ENCODE results near the gene PGBD5.

PGBD5 gene

DNA sequence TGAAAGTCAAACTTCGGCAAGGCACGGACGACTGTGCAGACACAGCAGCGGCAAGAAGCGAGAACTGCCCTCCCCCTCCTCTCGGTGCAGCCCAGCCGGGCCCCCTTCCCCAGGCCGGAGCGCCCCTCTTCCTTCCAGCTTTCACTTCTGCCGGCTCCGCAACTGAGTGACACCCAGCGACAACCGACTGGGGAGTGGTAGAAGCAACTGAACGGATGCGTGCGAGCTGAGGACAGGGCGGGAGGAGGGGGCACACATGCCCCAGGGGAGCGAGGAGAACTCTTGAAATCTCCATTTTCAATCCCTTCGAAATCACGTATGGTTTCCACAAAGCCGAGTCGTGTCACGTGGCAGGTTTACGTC lies 146.6 kb downstream of the PGBD5 start:
- no peak for DNase-seq (ENCODE audit: low read depth, low spot score)
- no peak overlapping the region for H3K4me3 ChIP-seq (ENCODE audit: low read length)

DNA sequence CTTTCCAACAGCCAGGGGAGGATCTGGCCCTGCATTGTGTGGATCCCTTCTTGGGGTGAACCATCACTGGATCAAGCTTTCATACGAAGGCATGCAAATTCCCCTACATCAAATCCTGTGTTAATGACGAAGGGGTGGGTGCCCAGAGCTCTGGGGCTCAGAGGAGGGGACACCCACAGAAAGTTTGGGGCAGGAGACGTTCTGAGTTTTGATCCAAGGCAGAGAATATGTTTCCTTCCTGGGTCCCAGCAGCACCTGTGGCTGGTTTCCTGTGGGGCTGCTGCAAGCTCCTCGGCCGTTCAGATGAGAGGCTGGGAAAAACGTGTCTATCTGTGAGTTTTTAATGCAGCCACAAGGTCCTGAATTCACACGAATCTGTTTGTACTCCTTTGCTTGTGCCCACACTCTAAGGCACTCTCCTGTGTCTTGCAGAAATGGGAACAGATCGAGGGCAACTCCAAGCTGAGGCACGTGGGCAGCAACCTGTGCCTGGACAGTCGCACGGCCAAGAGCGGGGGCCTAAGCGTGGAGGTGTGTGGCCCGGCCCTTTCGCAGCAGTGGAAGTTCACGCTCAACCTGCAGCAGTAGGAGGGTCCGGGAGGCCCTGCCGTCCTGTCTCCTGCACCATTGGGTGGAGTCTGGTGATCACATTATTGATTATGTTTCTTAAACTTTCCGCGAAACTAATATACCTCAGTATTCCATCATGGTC lies 147.1 kb downstream of the PGBD5 start:
- H3K4me3 ChIP-seq (ENCODE audit: low read length), result peak overlapping the region; percentile 20
- peak; percentile 76 for DNase-seq (ENCODE audit: low read depth, low spot score)

DNA sequence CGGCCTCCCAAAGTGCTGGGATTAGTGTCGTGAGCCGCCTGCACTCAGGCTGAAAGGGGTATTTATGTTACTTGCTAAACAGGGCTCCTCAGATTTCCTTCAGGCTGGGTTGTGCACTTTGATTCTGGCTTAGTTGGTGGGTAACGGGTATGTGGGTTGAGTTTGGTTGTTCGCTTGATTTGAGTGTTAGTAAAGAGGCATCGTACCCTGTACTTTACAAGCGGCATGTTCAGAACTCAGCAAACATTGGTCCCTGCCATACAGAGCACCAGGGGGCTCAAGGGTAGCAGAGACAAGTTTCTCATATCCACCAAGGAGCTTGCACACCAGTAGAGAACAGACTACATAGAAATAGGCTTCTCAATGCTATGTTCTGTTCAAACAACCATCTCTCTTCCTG lies 147.8 kb downstream of the PGBD5 start:
- peak overlapping the region; percentile 20; the same call in 1 of the 2 replicates for H3K4me3 ChIP-seq (ENCODE audit: low read length)

DNA sequence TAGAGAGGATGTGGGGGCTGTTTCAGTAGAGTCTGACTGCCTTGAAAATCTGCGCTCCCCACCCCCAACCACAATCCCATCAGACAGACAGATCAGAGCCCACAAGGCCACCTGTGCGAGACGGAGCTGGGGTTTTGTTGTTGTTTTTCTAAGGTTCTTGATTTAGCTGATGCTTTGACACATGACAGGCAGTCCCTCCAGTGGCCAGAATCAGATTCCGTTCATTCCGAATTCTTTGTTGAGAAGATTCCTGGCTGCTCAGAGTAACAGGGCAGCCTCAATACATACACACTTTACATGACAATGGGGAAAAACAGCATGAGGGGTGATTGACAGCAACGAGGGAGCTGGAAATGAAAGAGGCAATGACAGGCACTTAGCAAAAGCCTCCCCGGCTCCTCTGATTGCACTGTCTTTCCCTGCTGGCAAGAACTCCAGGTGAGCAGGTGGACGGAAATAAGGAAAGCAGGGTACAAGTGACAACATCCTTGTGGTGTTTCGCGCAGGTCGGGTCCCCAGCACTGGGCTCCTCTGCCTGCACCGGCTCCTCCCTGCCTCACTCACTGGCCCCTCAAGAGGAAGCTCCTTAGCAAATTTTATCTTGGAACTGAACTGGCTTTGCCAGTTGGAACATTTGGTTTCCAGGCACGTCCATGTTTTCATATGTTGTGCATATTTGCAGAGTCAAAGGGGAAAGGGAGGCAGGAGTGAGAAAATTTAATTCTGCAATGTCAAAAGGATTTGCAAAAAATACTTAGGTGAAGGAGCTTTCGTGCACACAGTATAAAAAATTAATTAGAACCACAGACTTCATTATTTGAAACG lies 148.7 kb downstream of the PGBD5 start:
- peak; percentile 96 for DNase-seq (ENCODE audit: low read depth, low spot score)
- H3K4me3 ChIP-seq (ENCODE audit: low read length), result peak overlapping the region; percentile 21; the same call in 1 of the 2 replicates

More for the DNA sequence above, 147.8 kb downstream of the PGBD5 start:
- peak; percentile 76 for DNase-seq (ENCODE audit: low read depth, low spot score)

DNA sequence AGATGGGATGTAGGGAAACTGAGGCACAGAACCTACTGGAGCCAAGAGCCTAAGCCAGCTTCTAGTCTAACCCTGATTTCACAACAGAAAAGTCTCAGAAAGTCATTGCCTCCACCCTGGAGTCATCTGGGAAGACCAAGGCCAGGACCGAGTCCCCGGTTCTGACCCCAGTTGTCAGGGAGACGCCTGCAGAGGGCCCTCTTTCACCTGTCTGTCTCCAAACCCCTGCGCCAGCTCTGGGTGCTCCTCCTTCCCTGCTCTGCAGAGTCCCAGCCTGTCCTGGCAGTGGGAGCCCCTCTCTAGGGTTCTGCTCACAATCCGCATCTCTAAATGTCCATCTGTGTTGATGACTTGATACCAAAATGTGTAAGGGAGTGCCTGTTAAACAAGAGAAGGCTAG lies 149.7 kb downstream of the PGBD5 start:
- H3K4me3 ChIP-seq (ENCODE audit: low read length), result no peak overlapping the region

DNA sequence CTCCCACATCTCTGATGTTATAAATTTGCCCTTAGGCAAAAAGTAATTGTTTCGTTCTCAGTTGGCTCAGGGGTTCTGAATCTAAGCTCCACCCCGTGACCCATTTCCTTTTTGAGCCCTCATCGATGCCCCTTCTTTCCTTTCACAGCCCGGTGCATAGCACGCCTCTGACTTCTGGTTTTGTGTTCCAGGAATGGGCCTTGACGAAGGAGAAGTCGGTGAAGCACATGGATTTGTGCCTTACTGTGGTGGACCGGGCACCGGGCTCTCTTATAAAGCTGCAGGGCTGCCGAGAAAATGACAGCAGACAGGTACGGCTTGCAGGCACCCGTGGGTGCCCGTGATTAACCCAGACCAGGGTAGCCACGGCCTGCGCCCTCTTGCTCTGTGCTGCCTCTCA lies 151.9 kb downstream of the PGBD5 start:
- H3K4me3 ChIP-seq (ENCODE audit: low read length), result no peak overlapping the region
- DNase-seq (ENCODE audit: low read depth, low spot score), result no peak

More for the DNA sequence above, 149.7 kb downstream of the PGBD5 start:
- DNase-seq (ENCODE audit: low read depth, low spot score), result no peak

DNA sequence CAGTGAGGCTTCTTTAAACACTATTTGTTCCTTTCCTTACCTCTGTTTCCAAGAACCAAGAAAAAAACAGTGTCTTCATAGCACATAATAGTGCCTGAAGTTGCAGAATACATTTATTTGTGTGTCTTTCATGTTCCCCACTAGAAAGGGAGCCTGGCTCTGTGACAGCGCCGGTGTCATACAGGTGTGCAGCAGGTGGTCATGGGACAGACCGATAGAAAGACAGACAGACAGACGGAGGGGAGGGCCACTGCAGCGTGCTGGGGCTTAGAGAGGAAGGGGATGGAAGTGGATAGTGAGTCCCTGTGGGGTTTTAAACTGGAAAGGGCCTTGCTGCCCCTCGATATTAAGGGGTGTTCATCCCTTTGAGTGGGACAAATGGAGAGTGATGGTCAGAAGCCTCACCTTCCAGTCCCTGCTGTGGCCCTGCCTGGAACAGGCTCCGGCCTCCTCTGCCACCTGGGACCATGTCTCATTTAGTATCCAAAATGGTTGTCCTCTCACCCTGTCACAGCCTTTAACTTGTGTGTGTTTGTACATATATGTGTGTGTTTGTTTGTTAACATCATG lies 152.9 kb downstream of the PGBD5 start:
- DNase-seq (ENCODE audit: low read depth, low spot score), result peak; percentile 68
- no peak overlapping the region for H3K4me3 ChIP-seq (ENCODE audit: low read length)

DNA sequence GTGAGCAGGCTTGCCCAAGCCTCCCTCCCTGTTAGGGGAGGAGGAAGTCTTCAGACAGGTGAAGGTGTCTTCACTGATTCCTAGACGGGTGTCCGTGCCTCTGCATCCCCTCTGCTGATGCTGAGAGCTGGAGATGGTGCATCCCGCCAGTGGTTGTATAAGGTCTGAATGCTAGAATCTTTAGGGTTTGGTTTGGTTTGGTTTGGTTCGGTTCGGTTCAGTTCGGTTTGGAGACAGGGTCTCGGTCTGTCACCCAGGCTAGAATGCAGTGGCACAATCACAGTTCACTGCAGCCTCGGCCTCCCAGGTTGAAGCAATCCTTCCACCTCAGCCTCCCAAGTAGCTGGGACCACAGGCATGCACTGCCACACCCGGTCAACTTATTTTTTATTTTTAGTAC lies 153.6 kb downstream of the PGBD5 start:
- H3K4me3 ChIP-seq (ENCODE audit: low read length), result no peak overlapping the region
- DNase-seq (ENCODE audit: low read depth, low spot score), result no peak

DNA sequence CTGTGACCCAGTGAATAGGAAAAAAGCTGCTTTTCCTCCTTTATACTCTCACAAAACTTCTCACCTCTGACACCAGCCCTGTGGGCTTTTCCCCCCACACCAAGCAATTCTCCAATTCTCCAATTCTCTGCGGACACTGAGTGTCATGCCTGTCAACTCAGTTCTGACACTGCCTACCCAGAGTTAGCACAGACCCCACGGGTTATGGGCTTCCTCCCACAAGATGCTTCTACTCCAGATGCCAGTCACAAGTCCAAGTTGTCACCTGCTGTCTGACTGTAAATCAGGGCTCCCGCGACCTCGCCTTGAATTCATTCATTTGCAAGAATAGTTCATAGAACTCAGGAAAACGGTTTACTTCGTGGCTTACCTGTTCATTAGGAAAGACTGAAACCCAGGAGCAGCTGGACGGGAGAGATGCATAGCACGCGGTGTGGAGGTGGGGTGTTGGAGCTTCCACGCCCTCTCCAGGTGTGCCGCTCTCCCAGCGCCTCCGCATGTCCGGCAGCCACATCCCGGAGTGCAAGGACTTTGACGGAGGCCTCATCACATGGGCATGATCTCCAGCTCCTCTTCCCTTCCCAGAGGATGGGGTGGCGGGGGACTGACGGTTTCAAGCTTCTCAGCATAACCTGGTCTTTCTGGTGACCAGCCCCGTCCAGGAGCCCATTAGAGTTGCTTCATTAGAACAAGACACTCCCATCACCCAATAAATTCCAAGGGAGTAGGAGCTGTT lies 154.7 kb downstream of the PGBD5 start:
- H3K4me3 ChIP-seq (ENCODE audit: low read length), result no peak overlapping the region
- no peak for DNase-seq (ENCODE audit: low read depth, low spot score)

DNA sequence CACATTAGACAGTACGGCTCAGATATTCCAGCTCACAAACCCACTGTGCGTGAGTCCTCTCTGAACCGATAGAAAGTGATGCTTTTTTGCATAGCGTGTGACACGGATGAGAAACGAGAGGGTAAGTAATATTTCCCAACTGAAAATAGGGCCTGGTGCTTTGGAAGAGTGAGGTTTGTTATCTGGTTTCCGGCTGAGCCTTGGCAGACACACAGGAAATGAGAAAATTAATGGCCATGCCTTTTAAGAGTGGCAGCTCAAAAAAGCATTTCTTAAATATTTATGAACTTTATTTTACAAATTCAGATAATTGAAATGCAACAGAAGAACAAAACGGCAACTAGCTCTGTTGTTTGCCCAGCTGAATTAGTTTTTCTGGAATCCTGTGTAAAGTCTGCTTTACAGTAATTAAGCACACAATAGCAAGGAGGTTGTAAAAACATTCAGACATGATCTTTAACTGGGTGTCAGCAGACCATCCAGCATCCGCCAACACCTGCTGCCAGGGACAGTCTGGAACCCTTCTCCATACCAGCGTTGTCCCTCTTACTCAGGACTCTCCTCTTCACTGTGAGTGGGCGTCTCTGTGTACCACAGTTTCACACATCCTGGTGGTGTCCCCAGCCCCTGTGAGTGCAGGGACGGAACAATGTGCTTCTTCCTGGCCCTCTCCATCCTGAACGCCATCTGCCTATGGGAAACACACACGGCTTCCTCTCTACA lies 155.4 kb downstream of the PGBD5 start:
- peak overlapping the region; percentile 21 for H3K4me3 ChIP-seq (ENCODE audit: low read length)
- peak; percentile 88 for DNase-seq (ENCODE audit: low read depth, low spot score)

DNA sequence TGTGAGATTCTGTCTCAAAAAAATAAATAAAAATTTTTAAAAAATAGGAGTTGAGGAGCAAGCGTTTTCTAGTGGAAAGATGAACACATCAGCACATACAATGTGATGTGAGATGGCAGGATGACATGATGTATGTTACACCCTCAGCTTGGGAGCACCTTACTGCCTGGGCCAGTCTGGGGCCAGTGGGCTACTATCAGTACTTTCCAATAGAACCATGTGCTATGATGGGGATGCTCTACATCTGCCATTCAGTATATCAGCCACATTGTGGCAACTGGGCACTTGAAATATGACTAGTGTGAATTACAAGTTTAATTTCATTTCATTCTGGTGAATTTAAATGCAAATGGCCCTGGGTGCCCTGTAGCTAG lies 156.0 kb downstream of the PGBD5 start:
- DNase-seq (ENCODE audit: low read depth, low spot score), result no peak
- H3K4me3 ChIP-seq (ENCODE audit: low read length), result peak overlapping the region; percentile 21

DNA sequence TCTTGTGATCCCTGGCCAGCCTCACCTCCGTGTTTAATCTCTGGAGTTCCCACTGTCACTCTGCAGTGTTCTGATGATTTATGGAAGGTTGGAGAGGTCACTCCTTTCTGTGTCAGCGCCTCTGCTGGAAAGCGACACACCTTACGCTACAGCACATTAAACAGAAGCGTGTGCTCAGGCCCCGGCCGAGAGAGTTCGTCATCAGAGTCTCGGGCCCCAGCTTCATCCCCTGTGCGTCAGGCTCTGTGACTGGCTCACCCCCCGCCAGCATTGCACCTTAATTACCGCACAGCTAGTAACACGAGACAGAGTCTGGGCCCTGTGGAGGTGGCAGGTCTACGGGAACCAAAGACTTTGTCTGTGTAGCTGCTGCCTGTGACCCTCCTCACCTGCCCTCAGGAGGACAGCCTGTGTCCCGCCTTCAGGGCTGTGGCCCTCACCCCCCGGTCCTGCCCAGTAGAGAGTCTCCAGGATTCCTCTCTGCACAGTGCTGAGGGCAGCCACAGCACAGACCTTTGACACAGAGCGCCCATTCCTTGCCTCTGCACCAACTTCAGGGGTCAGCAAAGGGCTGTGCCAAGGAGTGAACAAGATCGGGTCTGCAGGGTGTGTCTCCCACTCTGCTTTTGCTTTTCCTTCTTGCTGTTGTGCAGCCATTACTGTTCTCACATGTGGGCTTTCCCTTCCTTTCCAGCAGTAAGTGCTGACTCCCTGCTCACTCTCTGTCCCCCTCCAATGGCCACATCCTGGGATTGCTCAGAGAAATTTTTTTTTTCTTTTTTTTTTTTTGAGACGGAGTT lies 157.6 kb downstream of the PGBD5 start:
- H3K4me3 ChIP-seq (ENCODE audit: low read length), result no peak overlapping the region
- peak; percentile 65 for DNase-seq (ENCODE audit: low read depth, low spot score)

DNA sequence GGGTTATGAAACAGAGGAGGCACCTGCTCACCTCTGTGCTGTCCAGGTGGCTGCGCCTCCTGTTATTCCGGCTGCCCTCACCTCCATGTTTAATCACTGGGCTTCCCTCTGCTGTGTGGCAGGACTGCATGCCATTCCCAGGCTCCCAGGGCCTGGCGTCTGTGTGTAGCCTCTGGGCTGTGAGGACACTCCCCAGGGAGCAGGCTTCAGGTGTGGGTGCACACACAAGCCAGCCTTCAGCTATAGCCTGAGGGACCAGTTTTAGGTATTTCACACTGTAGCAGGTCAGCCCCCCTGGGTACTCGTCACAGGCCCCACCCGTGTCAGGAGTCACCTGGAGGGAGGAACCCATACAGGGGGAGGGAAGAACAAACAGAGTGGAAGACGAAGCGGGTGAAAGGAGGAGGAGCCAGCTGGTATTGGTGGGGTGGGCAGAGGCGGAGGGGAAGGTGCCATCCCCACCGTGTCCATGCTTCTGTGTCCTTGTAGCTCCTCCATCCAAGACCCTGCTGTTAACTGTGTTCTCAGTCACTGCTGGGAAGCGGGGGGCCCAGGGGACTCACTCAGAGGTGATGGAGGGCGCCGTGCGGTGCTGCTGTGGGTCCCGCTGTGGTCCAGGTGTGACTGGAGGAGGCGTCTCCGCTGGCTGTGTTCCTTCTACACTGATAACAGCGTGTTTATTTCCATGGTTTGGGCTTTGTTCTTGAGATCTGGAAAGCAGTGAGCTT lies 158.6 kb downstream of the PGBD5 start:
- no peak for DNase-seq (ENCODE audit: low read depth, low spot score)
- H3K4me3 ChIP-seq (ENCODE audit: low read length), result no peak overlapping the region

DNA sequence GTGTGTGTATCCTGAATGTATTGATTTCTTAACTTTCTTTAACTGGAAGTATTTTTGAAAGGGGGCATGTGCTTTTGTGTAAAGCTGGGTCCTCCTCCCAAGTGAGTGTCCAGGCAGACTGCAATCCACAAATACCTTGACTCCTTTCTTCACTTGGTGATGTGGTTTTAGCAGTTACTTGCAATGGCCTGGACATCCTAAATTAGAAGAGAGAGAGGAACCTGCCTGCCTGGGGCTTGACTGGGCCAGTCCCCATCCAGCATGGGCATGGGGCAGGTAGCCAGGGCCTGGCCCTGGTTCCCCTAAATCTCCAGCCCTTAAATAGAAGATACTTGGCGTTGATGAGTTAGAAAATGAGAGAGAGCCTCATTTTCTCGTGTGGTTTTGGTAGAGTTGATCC lies 159.7 kb downstream of the PGBD5 start:
- H3K4me3 ChIP-seq (ENCODE audit: low read length), result no peak overlapping the region
- DNase-seq (ENCODE audit: low read depth, low spot score), result no peak

DNA sequence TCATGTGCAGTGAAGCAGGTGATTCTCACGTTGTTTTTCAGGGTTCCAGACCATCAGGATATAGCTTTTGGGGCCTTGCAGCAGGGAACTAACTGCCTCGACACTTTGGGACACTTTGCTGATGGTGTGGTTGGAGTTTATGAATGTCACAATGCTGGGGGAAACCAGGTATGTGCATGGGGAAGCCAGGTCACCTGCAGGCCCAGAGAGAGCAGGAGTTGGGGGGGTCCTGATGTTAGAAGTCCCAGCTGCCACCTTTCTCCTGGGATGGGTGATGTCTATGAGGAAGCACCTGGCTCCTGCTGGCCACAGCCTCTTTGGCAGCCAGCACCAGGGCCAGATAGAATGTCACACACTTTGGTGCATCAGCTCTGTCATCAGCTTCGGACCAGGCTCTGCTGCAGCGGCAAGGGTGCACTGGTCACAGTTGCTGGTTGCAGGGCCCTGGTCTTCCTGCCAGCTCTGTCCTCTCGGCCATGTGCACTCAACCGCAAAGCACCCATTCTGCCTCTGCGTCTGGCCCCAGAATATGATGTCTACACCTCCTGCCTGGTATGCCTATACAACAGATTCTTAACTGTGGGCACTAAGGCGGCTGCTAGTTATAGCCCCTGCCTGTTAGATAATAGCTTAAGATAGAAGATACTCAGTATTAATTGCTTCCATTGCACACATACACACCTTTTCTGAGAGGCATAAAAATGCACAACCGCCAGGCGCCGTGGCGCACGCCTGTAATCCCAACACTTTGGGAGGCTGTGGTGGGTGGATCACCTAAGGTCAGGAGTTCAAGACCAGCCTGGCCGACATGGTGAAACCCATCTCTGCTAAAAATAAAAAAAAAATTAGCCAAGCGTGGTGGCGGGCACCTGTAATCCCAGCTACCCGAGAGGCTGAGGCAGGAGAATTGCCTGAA lies 160.7 kb downstream of the PGBD5 start:
- H3K4me3 ChIP-seq (ENCODE audit: low read length), result no peak overlapping the region
- no peak for DNase-seq (ENCODE audit: low read depth, low spot score)
